WI38 (cell line): Measurements from ENCODE around the gene IL2RA.

Experiments used
- H3K4me3 ChIP-seq: 2 replicates; pipeline ENCODE4 v1.5.1; 2011; ENCODE audit warnings: low read depth, mild to moderate bottlenecking, control low read depth, low read length
- CTCF ChIP-seq: IDR thresholded peaks from 2 replicates; pipeline ENCODE4 v1.5.1; 2012; ENCODE audit warnings: low read depth, mild to moderate bottlenecking, control low read depth, low read length

IL2RA gene

GRCh38 chr10:6040205-6040604 lies 22.0 kb downstream of the IL2RA start:
- no peak overlapping the region for H3K4me3 ChIP-seq
- no peak for TF ChIP-seq CTCF

GRCh38 chr10:6039711-6040110 lies 22.5 kb downstream of the IL2RA start:
- H3K4me3 ChIP-seq, result no peak overlapping the region
- TF ChIP-seq CTCF, result no peak

- H3K4me3 ChIP-seq, result no peak overlapping the region
- TF ChIP-seq CTCF, result no peak
These were observed 24.0 kb downstream of the IL2RA start for GRCh38 chr10:6038071-6038631.

- no peak for TF ChIP-seq CTCF
- no peak overlapping the region for H3K4me3 ChIP-seq
These were observed 24.7 kb downstream of the IL2RA start for GRCh38 chr10:6037422-6037821.

GRCh38 chr10:6036861-6037321 lies 25.3 kb downstream of the IL2RA start:
- TF ChIP-seq CTCF, result no peak
- no peak overlapping the region for H3K4me3 ChIP-seq

- no peak for TF ChIP-seq CTCF
- no peak overlapping the region for H3K4me3 ChIP-seq
These were observed 26.1 kb downstream of the IL2RA start for GRCh38 chr10:6035931-6036575.

GRCh38 chr10:6035101-6035834 lies 26.9 kb downstream of the IL2RA start:
- H3K4me3 ChIP-seq, result no peak overlapping the region
- no peak for TF ChIP-seq CTCF
